BLaER1 treated with 17β-estradiol and CSF1 and Interleukin-3, amounts not matched to agents 10 nM and 100 nM (cell line): ENCODE measurements around the gene TPO.

Experiments used
- H3K27ac ChIP-seq, 11 experiments: shearing (Covaris generic); formaldehyde crosslinking; 2 replicates each; pipeline ENCODE4 v1.8.1; 2022
- H3K27me3 ChIP-seq, 11 experiments: shearing (Covaris generic); formaldehyde crosslinking; 2 replicates each; pipeline ENCODE4 v1.8.1; 2022
- H3K36me3 ChIP-seq, 11 experiments: shearing (Covaris generic); formaldehyde crosslinking; 2 replicates each; pipeline ENCODE4 v1.8.1; 2022
- H3K4me1 ChIP-seq, 10 experiments: shearing (Covaris generic); formaldehyde crosslinking; 2 replicates each; pipeline ENCODE4 v1.8.1; 2022
- H3K4me2 ChIP-seq, 11 experiments: shearing (Covaris generic); formaldehyde crosslinking; 2 replicates each; pipeline ENCODE4 v1.8.1; 2022
- H3K4me3 ChIP-seq, 10 experiments: shearing (Covaris generic); formaldehyde crosslinking; 2 replicates each; pipeline ENCODE4 v1.8.1; 2022
- H3K9ac ChIP-seq, 11 experiments: shearing (Covaris generic); formaldehyde crosslinking; 2 replicates each; pipeline ENCODE4 v1.8.1; 2022
- H3K9me3 ChIP-seq, 11 experiments: shearing (Covaris generic); formaldehyde crosslinking; replicated peaks in 1 of 11; 2 replicates each; pipeline ENCODE4 v1.8.1; 2022
- H4K20me1 ChIP-seq, 11 experiments: shearing (Covaris generic); formaldehyde crosslinking; 2 replicates each; pipeline ENCODE4 v1.8.1; 2022
- Cebpa-rat ChIP-seq, 11 experiments: shearing (Covaris generic); IDR thresholded peaks; 2 replicates each; pipeline ENCODE4 v1.8.1; 2022

The TPO gene

DNA sequence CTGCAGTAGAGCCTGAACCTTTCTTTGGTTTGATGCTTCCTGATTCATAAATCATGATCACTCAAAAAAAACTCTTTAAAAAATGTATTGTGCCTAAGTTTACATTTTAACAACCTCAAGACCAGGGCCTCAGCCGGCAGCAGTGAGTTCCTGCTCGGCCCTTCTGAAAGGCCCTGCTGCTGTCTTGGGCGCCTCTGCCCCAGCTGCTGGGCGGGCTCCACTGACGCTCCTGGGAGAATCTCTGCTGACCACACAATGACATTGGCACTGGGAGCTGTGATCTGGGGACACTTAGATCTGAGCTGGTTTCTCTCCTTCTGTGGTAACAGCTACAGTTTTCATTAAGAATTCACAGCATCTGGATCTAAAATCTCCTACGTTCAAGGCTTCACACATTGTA is 25.7 kb downstream of the TPO start:
- Histone ChIP-seq H3K27me3 (no peaks in the 10 kb centered on the region), H4K20me1 (no peaks in the 10 kb centered on the region), H3K27ac (peak overlapping the region in 4 of 11 experiments; percentile 4 to 51 (median 26); a peak in 4 of 22 replicates), H3K4me2 (peak overlapping the region; percentile 27 to 75 (median 60)), H3K9ac (peak overlapping the region in 3 of 11 experiments; percentile 16 to 43 (median 21); a peak in 4 of 22 replicates), H3K36me3 (no peaks in the 10 kb centered on the region), H3K9me3 (peaks cover 21 to 30% (median 26%) of the 10 kb centered on the region in 11 experiments), H3K4me1 (peaks cover 11 to 66% (median 40%) of the 10 kb centered on the region in 10 experiments; a peak in 19 of 20 replicates), H3K4me3 (no peak overlapping the region)
- TF ChIP-seq Cebpa-rat (IDR thresholded peaks at IDR 0.05): no peak

DNA sequence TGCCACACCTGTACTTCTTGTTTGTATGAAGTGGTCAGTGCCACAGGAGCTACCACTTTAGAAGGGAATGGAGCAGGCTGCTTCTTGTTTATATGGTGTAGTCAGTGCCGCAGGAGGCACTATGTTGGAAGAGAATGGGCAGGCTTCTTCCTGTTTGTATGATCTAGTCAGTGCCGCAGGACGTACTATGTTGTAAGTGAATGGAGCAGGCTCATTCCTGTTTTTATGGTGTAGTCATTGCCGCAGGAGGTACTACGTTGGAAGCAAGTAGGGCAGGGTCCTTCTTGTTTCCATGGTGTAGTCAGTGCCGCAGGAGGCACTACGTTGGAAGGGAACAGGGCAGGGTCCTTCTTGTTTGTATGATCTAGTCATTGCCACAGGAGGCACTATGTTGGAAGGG is 27.3 kb downstream of the TPO start:
- peaks cover 22 to 32% (median 27%) of the 10 kb centered on the region in 11 experiments for H3K9me3 ChIP-seq
- peak overlapping the region in 8 of 11 experiments; percentile 5 to 68 (median 34); a peak in 10 of 22 replicates for H3K4me2 ChIP-seq

DNA sequence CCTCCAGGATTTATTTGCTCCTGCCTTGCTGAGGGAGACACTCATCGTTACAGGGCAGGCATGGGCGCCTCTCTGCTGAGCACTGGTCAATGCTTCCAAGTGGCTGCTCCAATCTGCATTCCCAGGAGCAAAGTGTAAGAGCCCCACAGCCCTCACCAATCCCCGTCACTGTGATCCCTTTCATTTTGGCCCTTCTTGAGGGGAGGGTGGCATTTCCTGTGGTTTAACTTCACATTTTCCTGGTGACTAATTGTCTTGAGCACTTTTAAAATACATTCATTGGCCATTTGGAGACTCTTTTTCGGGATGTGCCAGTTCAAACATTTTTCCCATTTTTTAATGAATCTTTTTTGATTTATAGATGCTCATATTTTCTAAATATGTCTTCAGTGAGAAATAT is 33.0 kb downstream of the TPO start:
- Histone ChIP-seq H3K27ac (no peak overlapping the region), H3K9me3 (peaks cover 24 to 33% (median 29%) of the 10 kb centered on the region in 11 experiments), H3K36me3 (no peaks in the 10 kb centered on the region), H4K20me1 (no peaks in the 10 kb centered on the region), H3K4me3 (no peak overlapping the region), H3K4me1 (peaks cover 0 to 19% (median 7%) of the 10 kb centered on the region in 10 experiments; a peak in 12 of 20 replicates), H3K9ac (no peak overlapping the region), H3K4me2 (peak overlapping the region in 9 of 11 experiments; percentile 12 to 39 (median 31); a peak in 12 of 22 replicates), H3K27me3 (no peaks in the 10 kb centered on the region)
- no peak for TF ChIP-seq Cebpa-rat (IDR thresholded peaks at IDR 0.05)

More for the DNA sequence above, 27.3 kb downstream of the TPO start:
- no peaks in the 10 kb centered on the region for H4K20me1 ChIP-seq
- no peaks in the 10 kb centered on the region for H3K36me3 ChIP-seq
- H3K27me3 ChIP-seq: no peaks in the 10 kb centered on the region
- no peak overlapping the region for H3K4me3 ChIP-seq
- H3K4me1 ChIP-seq: peaks cover 11 to 57% (median 40%) of the 10 kb centered on the region in 10 experiments; a peak in 19 of 20 replicates
- TF ChIP-seq Cebpa-rat (IDR thresholded peaks at IDR 0.05): no peak
- H3K9ac ChIP-seq: no peak overlapping the region
- H3K27ac ChIP-seq: no peak overlapping the region

DNA sequence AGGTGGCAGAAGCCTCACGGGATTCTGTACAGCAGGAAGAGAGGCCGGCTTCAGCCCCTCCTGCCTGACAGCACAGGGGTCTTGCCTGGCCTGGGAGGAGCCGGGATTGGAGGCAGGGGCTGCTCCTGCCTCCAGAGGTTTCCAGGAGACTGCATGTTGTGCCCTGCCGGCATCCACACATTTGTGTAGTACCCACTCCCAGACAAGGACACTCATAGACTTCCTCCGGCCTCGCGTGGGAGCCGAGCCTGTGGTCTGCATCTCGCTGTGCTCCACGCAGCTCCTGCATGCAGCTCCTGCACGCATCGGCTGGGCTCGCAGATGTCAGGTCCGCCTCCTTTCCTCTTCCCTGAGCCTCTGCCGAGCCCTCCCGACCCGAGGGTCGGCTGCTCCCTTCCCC is 34.7 kb downstream of the TPO start:
- Histone ChIP-seq H3K9ac (no peak overlapping the region), H4K20me1 (no peaks in the 10 kb centered on the region), H3K27me3 (no peaks in the 10 kb centered on the region), H3K4me2 (no peak overlapping the region), H3K27ac (no peak overlapping the region), H3K4me3 (no peak overlapping the region), H3K36me3 (no peaks in the 10 kb centered on the region), H3K4me1 (peaks cover 0 to 18% (median 7%) of the 10 kb centered on the region in 10 experiments; a peak in 12 of 20 replicates), H3K9me3 (peaks cover 8 to 16% (median 12%) of the 10 kb centered on the region in 11 experiments)
- no peak for TF ChIP-seq Cebpa-rat (IDR thresholded peaks at IDR 0.05)

DNA sequence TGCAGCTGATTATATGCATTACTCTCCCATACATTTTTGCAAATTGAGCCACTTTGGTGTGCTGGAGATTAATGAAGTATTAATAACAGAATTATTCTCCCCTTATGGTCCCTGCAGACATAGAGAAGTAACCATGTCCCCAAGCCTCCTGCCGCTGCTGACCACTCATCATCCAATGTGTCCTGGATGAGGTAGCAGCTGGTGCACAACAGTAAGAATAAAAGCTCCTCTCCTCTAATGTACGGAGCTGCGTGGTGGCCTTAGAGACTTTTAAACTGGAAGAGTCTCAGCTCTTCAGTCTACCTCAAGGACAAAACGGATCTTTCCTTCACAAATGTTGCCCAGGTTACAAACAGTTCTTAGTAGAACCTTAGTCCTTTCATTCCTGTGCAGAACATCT is 37.7 kb downstream of the TPO start:
- no peaks in the 10 kb centered on the region for H3K27me3 ChIP-seq
- TF ChIP-seq Cebpa-rat (IDR thresholded peaks at IDR 0.05): no peak
- no peak overlapping the region for H3K27ac ChIP-seq
- no peaks in the 10 kb centered on the region for H4K20me1 ChIP-seq
- no peak overlapping the region for H3K4me2 ChIP-seq
- H3K9ac ChIP-seq: no peak overlapping the region
- H3K4me3 ChIP-seq: no peak overlapping the region
- H3K4me1 ChIP-seq: peaks cover 0 to 26% (median 7%) of the 10 kb centered on the region in 10 experiments; a peak in 14 of 20 replicates
- H3K36me3 ChIP-seq: no peaks in the 10 kb centered on the region
- peaks cover 3 to 7% (median 4%) of the 10 kb centered on the region in 11 experiments; a peak in 18 of 22 replicates for H3K9me3 ChIP-seq

DNA sequence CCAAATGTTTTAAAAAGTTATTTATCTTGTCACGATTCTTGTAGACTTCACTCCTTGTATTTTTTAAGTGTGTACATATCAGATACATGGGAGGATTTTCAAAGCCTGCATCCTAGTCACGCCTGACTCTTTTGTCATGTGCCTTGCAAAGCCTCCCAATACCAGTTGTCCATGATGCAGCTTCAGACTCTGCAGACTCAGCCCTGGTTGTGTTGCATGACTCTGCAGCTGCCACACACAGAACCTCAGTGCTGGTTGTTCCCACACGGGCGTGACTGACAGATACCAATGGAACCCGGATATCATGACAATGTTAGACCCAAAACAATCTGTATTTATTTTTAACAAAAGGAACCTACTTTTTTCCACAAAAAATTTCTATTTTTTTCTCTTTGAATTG is 38.2 kb downstream of the TPO start:
- H3K27ac ChIP-seq: no peak overlapping the region
- H3K4me2 ChIP-seq: no peak overlapping the region
- H3K27me3 ChIP-seq: no peaks in the 10 kb centered on the region

DNA sequence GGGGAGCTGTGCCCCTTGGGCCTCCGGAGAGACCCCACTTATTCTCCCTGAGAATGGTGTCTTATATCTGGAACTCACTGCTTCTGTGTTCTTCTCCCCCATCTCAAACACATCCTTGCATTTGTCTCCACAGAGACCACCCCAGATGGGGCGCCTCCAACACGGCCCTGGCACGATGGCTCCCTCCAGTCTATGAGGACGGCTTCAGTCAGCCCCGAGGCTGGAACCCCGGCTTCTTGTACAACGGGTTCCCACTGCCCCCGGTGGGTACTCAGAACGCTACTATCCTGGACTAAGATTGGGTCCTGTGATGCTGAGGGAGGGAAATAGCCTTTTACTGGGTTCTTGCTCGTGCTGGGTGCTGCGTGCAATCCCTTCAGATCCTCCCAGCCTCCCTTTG is 40.3 kb downstream of the TPO start:
- Histone ChIP-seq H3K4me1 (peaks cover 0 to 21% (median 3%) of the 10 kb centered on the region in 10 experiments; a peak in 9 of 20 replicates), H3K4me3 (no peak overlapping the region), H4K20me1 (no peaks in the 10 kb centered on the region), H3K9me3 (no peaks in the 10 kb centered on the region), H3K36me3 (no peaks in the 10 kb centered on the region), H3K27ac (no peak overlapping the region), H3K9ac (no peak overlapping the region), H3K27me3 (no peaks in the 10 kb centered on the region), H3K4me2 (peak overlapping the region in 6 of 11 experiments; percentile 1 to 30 (median 16); a peak in 6 of 22 replicates)
- no peak for TF ChIP-seq Cebpa-rat (IDR thresholded peaks at IDR 0.05)

More for the DNA sequence above, 38.2 kb downstream of the TPO start:
- Histone ChIP-seq H3K36me3 (no peaks in the 10 kb centered on the region), H4K20me1 (no peaks in the 10 kb centered on the region), H3K9me3 (peaks cover 0 to 4% (median 0%) of the 10 kb centered on the region in 11 experiments; a peak in 2 of 22 replicates), H3K4me1 (peaks cover 0 to 25% (median 5%) of the 10 kb centered on the region in 10 experiments; a peak in 12 of 20 replicates), H3K4me3 (no peak overlapping the region), H3K9ac (no peak overlapping the region)
- TF ChIP-seq Cebpa-rat (IDR thresholded peaks at IDR 0.05): no peak

DNA sequence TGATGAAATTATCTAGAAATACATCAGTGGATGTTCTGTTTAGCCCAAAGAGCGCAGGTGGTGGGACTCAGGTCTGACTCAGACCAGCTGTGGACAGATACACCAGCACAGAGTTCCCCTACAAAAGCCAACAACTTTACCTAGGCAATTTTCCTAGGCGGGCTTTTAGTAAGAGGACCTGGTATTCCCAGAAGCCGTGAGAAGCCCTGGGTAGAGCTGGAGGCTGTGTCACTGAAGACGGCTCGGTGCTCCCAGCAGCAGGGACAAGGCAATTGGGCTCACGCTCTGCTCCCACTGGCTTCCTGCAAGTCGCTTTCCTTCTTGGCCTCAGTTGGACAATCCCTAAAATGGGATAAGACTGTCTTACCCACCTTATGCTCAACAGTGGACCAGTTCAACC is 41.1 kb downstream of the TPO start:
- Histone ChIP-seq H3K27me3 (no peaks in the 10 kb centered on the region), H3K4me1 (peaks cover 0 to 21% (median 3%) of the 10 kb centered on the region in 10 experiments; a peak in 9 of 20 replicates), H4K20me1 (no peaks in the 10 kb centered on the region), H3K9me3 (no peaks in the 10 kb centered on the region), H3K4me3 (no peak overlapping the region), H3K36me3 (no peaks in the 10 kb centered on the region), H3K4me2 (no peak overlapping the region), H3K9ac (no peak overlapping the region), H3K27ac (no peak overlapping the region)
- TF ChIP-seq Cebpa-rat (IDR thresholded peaks at IDR 0.05): no peak

DNA sequence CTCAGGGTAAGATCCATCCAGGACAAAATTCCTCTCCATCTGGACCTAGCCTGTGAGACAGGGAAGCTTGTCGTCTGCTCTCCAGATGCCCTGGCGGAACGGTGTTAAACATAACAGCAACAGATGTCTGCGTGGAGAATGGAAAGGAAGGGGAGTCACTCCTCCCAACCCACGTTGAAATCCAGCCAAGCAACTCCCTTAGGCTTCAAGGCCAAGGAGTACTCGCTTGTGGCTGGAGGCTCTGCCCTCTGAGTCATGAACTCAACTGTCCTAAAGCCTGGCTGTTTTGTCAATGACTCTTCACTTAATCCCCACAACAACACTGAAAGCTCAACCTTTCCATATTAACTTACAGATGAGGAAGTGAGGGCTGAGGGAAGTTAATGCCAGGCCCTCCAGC is 42.2 kb downstream of the TPO start:
- peaks cover 0 to 14% (median 3%) of the 10 kb centered on the region in 10 experiments; a peak in 8 of 20 replicates for H3K4me1 ChIP-seq

DNA sequence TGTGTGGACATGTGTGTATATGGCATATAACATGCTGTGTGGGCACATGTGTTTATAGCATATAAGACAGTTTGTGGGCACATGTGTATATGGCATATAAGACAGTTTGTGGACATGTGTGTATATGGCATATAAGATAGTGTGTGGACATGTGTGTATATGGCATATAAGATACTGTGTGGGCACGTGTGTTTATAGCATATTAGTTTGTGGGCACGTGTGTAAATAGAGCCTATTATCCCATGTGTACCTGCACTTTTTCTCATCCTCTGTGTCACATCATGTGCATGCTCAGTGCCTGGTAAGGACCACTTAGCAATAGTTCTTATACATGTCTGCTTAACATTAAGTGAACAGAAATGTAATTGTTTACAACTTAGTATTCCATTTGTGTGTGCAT is 45.2 kb downstream of the TPO start:
- no peak for TF ChIP-seq Cebpa-rat (IDR thresholded peaks at IDR 0.05)
- Histone ChIP-seq H3K4me1 (peaks cover 0 to 13% (median 3%) of the 10 kb centered on the region in 10 experiments; a peak in 8 of 20 replicates), H3K4me3 (no peak overlapping the region), H3K27me3 (no peaks in the 10 kb centered on the region), H3K36me3 (no peaks in the 10 kb centered on the region), H3K27ac (no peak overlapping the region), H3K9ac (no peak overlapping the region), H3K9me3 (no peaks in the 10 kb centered on the region), H3K4me2 (no peak overlapping the region), H4K20me1 (no peaks in the 10 kb centered on the region)

More for the DNA sequence above, 42.2 kb downstream of the TPO start:
- H3K4me3 ChIP-seq: no peak overlapping the region
- no peaks in the 10 kb centered on the region for H3K27me3 ChIP-seq
- no peaks in the 10 kb centered on the region for H4K20me1 ChIP-seq
- no peak for TF ChIP-seq Cebpa-rat (IDR thresholded peaks at IDR 0.05)
- H3K9ac ChIP-seq: no peak overlapping the region
- no peak overlapping the region for H3K27ac ChIP-seq
- H3K36me3 ChIP-seq: no peaks in the 10 kb centered on the region
- H3K4me2 ChIP-seq: no peak overlapping the region; a peak in 2 of 22 replicates
- no peaks in the 10 kb centered on the region for H3K9me3 ChIP-seq
